HCT116 (cell line): ENCODE results near the gene CLASP1.

ENCODE experiments used
- EZH2 ChIP-seq: fragments of 200-600 bp; sonication (generic); IDR thresholded peaks from 2 replicates; pipeline ENCODE4 v1.6.1; 2017; ENCODE audit warnings: antibody characterized with exemption, mixed run types
- POLR2A ChIP-seq: IDR thresholded peaks from 2 replicates; pipeline ENCODE4 v1.7.0; 2011; ENCODE audit warnings: borderline replicate concordance; ENCODE audit not compliant: insufficient read depth, insufficient read length; ENCODE audit errors: extremely low read depth
- POLR2AphosphoS5 ChIP-seq: IDR thresholded peaks from 2 replicates; pipeline ENCODE4 v1.6.1; 2011; ENCODE audit warnings: mild to moderate bottlenecking, low read depth, low read length, moderate library complexity
- RAD21 ChIP-seq: IDR thresholded peaks from 2 replicates; pipeline ENCODE4 v1.6.1; 2012; ENCODE audit warnings: low read depth, mild to moderate bottlenecking
- TCF7L2 ChIP-seq: IDR thresholded peaks from 2 replicates; pipeline ENCODE4 v1.7.0; 2011; ENCODE audit warnings: borderline replicate concordance, inconsistent platforms; ENCODE audit not compliant: insufficient read depth, insufficient read length; ENCODE audit errors: extremely low read depth
- TF ChIP-seq, protein P1 (sequence below), 3 experiments: fragments of 200-600 bp in 1 of 3; sonication (generic) in 1 of 3; IDR thresholded peaks in 2 of 3; conservative IDR thresholded peaks in 1 of 3; 2 replicates each; pipeline ENCODE4 v1.5.1; 2012 to 2017; ENCODE audit warnings: low read depth in 2 of 3, low read length in 2 of 3, antibody characterized with exemption in 1 of 3, borderline replicate concordance in 1 of 3, control low read depth in 1 of 3, mild to moderate bottlenecking in 1 of 3, mixed read lengths in 1 of 3, mixed run types in 1 of 3, moderate library complexity in 1 of 3; ENCODE audit not compliant: insufficient read depth in 1 of 3

DNA sequence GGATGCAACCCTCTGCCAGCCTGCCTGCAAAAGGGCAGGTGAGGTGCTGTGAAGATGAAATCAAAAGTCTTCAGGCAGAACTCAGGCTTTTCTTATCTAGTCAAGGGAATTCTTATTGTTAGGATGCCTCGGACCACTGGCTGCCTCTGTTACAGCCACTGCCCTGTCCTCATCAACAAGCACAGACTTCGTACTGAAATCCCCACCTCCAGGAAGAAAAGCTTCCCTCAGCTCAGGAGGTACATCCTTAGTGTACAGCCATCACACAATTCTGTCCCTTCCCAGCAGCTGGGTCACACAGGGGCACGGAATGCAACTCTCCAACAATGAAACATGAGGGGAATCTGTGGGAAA, 128.6 kb downstream of the CLASP1 start:
- TF ChIP-seq, protein P1, sequence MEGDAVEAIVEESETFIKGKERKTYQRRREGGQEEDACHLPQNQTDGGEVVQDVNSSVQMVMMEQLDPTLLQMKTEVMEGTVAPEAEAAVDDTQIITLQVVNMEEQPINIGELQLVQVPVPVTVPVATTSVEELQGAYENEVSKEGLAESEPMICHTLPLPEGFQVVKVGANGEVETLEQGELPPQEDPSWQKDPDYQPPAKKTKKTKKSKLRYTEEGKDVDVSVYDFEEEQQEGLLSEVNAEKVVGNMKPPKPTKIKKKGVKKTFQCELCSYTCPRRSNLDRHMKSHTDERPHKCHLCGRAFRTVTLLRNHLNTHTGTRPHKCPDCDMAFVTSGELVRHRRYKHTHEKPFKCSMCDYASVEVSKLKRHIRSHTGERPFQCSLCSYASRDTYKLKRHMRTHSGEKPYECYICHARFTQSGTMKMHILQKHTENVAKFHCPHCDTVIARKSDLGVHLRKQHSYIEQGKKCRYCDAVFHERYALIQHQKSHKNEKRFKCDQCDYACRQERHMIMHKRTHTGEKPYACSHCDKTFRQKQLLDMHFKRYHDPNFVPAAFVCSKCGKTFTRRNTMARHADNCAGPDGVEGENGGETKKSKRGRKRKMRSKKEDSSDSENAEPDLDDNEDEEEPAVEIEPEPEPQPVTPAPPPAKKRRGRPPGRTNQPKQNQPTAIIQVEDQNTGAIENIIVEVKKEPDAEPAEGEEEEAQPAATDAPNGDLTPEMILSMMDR (IDR thresholded peaks at IDR 0.05 in 2 of 3, conservative IDR thresholded peaks at IDR 0.05 in 1 of 3; ENCODE audit: borderline replicate concordance in 1 of 3, insufficient read depth in 1 of 3, low read depth in 2 of 3, low read length in 2 of 3) = no peak
- no peak for TF ChIP-seq RAD21
- no peak for TF ChIP-seq POLR2A
- TF ChIP-seq TCF7L2 = no peak
- TF ChIP-seq EZH2 = no peak
- no peak for TF ChIP-seq POLR2AphosphoS5
